ENCODE measurements around the gene XXYLT1. TPM values are rescaled to one million over a fixed set of nuclear protein-coding genes. Genes with fewer than 3 reads are reported as not detected.

XXYLT1 gene
- total RNA-seq, 1 donor from 2014 or later: 16.4 TPM

GRCh38 chr3:195023989-195024388 lies 247.0 kb downstream of the XXYLT1 start:
- H3K36me3 ChIP-seq: no peaks in the 10 kb centered on the region
- H3K36me3 Mint-ChIP-seq: peaks cover 1% of the 10 kb centered on the region
- no peak overlapping the region for H3K4me3 ChIP-seq
- H3K4me1 Mint-ChIP-seq: peaks cover 6% of the 10 kb centered on the region
- H3K9me3 ChIP-seq (ENCODE audit: low read depth): no peaks in the 10 kb centered on the region
- no peaks in the 10 kb centered on the region for H3K79me2 ChIP-seq (ENCODE audit: low read depth)
- H3K9ac ChIP-seq: no peak overlapping the region
- no peaks in the 10 kb centered on the region for H4K20me1 ChIP-seq (ENCODE audit: low read depth)
- TF ChIP-seq EZH2 (IDR thresholded peaks at IDR 0.05) (no peak), EZH2phosphoT487 (IDR thresholded peaks at IDR 0.05) (no peak), CTCF (IDR thresholded peaks at IDR 0.05) (no peak)
- DNase-seq (ENCODE audit: low spot score): no peak
- H3K9me3 Mint-ChIP-seq: peaks cover 15% of the 10 kb centered on the region
- H3K4me3 Mint-ChIP-seq: peak overlapping the region; percentile 39
- H3K4me1 ChIP-seq: no peaks in the 10 kb centered on the region
- no peak overlapping the region for H2AFZ ChIP-seq (replicated peaks)
- no peak overlapping the region for H3K27ac Mint-ChIP-seq
- no peak overlapping the region for H3K27ac ChIP-seq
- H3K27me3 Mint-ChIP-seq (ENCODE audit: insufficient read depth, low read depth): peaks cover 9% of the 10 kb centered on the region
- H3K27me3 ChIP-seq: no peaks in the 10 kb centered on the region
- no peak overlapping the region for H3K4me2 ChIP-seq
- no peaks in the 10 kb centered on the region for H3F3A ChIP-seq (ENCODE audit: low read depth)

GRCh38 chr3:195023576-195023975 lies 247.4 kb downstream of the XXYLT1 start:
- no peak for DNase-seq (ENCODE audit: low spot score)
- H3K27me3 Mint-ChIP-seq (ENCODE audit: insufficient read depth, low read depth): peaks cover 9% of the 10 kb centered on the region
- H3K4me1 Mint-ChIP-seq: peaks cover 6% of the 10 kb centered on the region
- no peaks in the 10 kb centered on the region for H3K9me3 ChIP-seq (ENCODE audit: low read depth)
- no peak overlapping the region for H2AFZ ChIP-seq (replicated peaks)
- H3K36me3 ChIP-seq: no peaks in the 10 kb centered on the region
- H3K4me2 ChIP-seq: no peak overlapping the region
- no peaks in the 10 kb centered on the region for H3K27me3 ChIP-seq
- no peak overlapping the region for H3K9ac ChIP-seq
- peaks cover 15% of the 10 kb centered on the region for H3K9me3 Mint-ChIP-seq
- no peak overlapping the region for H3K27ac Mint-ChIP-seq
- H3F3A ChIP-seq (ENCODE audit: low read depth): no peaks in the 10 kb centered on the region
- TF ChIP-seq CTCF (IDR thresholded peaks at IDR 0.05): no peak
- no peak for TF ChIP-seq EZH2phosphoT487 (IDR thresholded peaks at IDR 0.05)
- TF ChIP-seq EZH2 (IDR thresholded peaks at IDR 0.05): no peak
- no peaks in the 10 kb centered on the region for H3K4me1 ChIP-seq
- no peak overlapping the region for H3K4me3 Mint-ChIP-seq
- H3K79me2 ChIP-seq (ENCODE audit: low read depth): no peaks in the 10 kb centered on the region
- H4K20me1 ChIP-seq (ENCODE audit: low read depth): no peaks in the 10 kb centered on the region
- H3K36me3 Mint-ChIP-seq: peaks cover 1% of the 10 kb centered on the region
- H3K27ac ChIP-seq: no peak overlapping the region
- H3K4me3 ChIP-seq: no peak overlapping the region

GRCh38 chr3:195021692-195022091 lies 249.3 kb downstream of the XXYLT1 start:
- DNase-seq (ENCODE audit: low spot score): no peak
- Histone ChIP-seq H3K9me3 (ENCODE audit: low read depth) (no peaks in the 10 kb centered on the region), H3K4me3 (no peak overlapping the region), H4K20me1 (ENCODE audit: low read depth) (no peaks in the 10 kb centered on the region), H3K4me2 (no peak overlapping the region), H3K9ac (no peak overlapping the region), H3K36me3 (no peaks in the 10 kb centered on the region), H3K79me2 (ENCODE audit: low read depth) (no peaks in the 10 kb centered on the region), H2AFZ (replicated peaks) (no peak overlapping the region), H3F3A (ENCODE audit: low read depth) (no peaks in the 10 kb centered on the region), H3K27me3 (no peaks in the 10 kb centered on the region), H3K4me1 (no peaks in the 10 kb centered on the region), H3K27ac (no peak overlapping the region)
- H3K27ac Mint-ChIP-seq: no peak overlapping the region
- no peak for TF ChIP-seq CTCF (IDR thresholded peaks at IDR 0.05)
- TF ChIP-seq EZH2 (IDR thresholded peaks at IDR 0.05): no peak
- TF ChIP-seq EZH2phosphoT487 (IDR thresholded peaks at IDR 0.05): no peak
- H3K4me1 Mint-ChIP-seq: peaks cover 6% of the 10 kb centered on the region
- no peak overlapping the region for H3K4me3 Mint-ChIP-seq
- peaks cover 1% of the 10 kb centered on the region for H3K36me3 Mint-ChIP-seq
- peaks cover 15% of the 10 kb centered on the region for H3K9me3 Mint-ChIP-seq
- peaks cover 9% of the 10 kb centered on the region for H3K27me3 Mint-ChIP-seq (ENCODE audit: insufficient read depth, low read depth)
